DMS153 (cell line): Measurements from ENCODE around the gene GTF2A1.

Source experiments
- DNase-seq: peaks from one replicate; lab custom pipeline; 2025; lab: John Stamatoyannopoulos, UW

GTF2A1 gene

GRCh38 chr14:81137316-81137715, 83.4 kb downstream of the GTF2A1 start:
- DNase-seq = no peak

GRCh38 chr14:81133400-81133799, 87.4 kb downstream of the GTF2A1 start:
- no peak for DNase-seq

- DNase-seq = peak; percentile 73
Observed at GRCh38 chr14:81132468-81132867, 88.3 kb downstream of the GTF2A1 start.

GRCh38 chr14:81129242-81129641, 91.5 kb downstream of the GTF2A1 start:
- DNase-seq = no peak

- DNase-seq = no peak
Observed at GRCh38 chr14:81127785-81128184, 93.0 kb downstream of the GTF2A1 start.

- DNase-seq = no peak
Observed at GRCh38 chr14:81125536-81125935, 95.2 kb downstream of the GTF2A1 start.
